ENCODE results near the gene B4GALT4.

The B4GALT4 gene

DNA sequence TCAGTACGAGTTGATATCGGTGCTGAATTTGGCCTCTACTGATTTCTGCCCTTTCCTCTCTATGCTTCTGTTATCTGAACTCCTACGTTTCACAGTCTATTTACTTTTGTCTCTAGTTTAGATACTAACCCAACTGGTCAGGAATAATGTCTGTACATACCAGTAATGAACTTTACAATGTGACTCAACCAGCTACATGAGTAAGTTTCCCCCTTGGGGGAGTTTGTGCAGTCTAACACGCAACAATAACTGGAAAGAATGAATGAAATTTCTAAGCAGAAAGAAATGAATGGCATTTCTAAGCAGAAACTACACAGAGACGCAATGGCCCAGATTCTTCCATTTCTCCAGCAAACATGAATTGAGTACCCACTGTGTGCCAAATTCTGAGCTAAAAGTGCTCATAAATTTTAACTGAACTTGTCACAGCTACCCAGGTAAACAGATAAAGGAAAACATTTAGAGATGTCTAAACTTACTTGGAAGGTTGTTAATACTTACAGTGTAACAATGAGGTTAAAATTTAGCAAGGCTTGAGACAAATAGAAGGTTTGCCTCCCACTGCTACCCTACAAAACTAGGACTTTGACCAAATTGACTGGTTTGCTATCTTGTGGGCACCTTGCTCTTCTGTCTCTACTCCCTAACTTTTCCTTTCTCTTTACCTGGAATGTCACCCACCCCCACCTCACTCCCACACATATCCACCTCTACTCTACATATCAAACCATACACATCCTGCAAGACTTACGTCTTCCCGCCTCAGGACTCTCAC, 55.7 kb downstream of the B4GALT4 start:
- no peak overlapping the region for H3K4me3 ChIP-seq (ENCODE audit: low read depth, low read length)
- no peak for TF ChIP-seq CTCF (conservative IDR thresholded peaks at IDR 0.05; ENCODE audit: low read depth, low read length)
- DNase-seq (ENCODE audit: low read depth), result peak; percentile 66

GRCh38 chr3:119184111-119184510, 56.6 kb downstream of the B4GALT4 start:
- TF ChIP-seq CTCF (conservative IDR thresholded peaks at IDR 0.05; ENCODE audit: low read depth, low read length), result no peak
- H3K4me3 ChIP-seq (ENCODE audit: low read depth, low read length), result no peak overlapping the region
- no peak for DNase-seq (ENCODE audit: low read depth)

GRCh38 chr3:119181765-119182164, 58.9 kb downstream of the B4GALT4 start:
- H3K4me3 ChIP-seq (ENCODE audit: low read depth, low read length), result no peak overlapping the region
- TF ChIP-seq CTCF (conservative IDR thresholded peaks at IDR 0.05; ENCODE audit: low read depth, low read length), result no peak
- peak; percentile 28 for DNase-seq (ENCODE audit: low read depth)

DNA sequence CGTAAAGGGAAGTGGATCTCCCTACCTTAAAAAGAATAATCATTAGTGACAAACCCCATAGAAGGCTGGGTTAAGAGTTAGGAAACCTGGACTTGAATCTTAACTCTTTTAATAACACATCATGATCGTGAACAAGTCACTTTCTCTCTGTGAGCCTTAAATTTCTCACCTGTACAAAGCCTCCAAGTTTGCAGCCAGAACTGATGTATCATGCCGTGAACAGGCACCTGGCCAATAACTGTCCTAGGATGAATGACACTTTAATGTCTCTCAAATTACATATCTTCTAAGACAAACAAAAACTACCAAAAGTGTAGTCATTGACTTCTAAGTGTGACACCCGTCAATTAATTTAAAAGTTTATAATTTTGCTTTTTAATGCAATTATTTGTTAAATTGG, 63.4 kb downstream of the B4GALT4 start:
- no peak for DNase-seq (ENCODE audit: low read depth)
- no peak for TF ChIP-seq CTCF (conservative IDR thresholded peaks at IDR 0.05; ENCODE audit: low read depth, low read length)
- no peak overlapping the region for H3K4me3 ChIP-seq (ENCODE audit: low read depth, low read length)

- no peak for TF ChIP-seq CTCF (conservative IDR thresholded peaks at IDR 0.05; ENCODE audit: low read depth, low read length)
- DNase-seq (ENCODE audit: low read depth), result no peak
- no peak overlapping the region for H3K4me3 ChIP-seq (ENCODE audit: low read depth, low read length)
Measured at GRCh38 chr3:119176778-119177177, 63.9 kb downstream of the B4GALT4 start.

GRCh38 chr3:119175872-119176756, 64.6 kb downstream of the B4GALT4 start:
- TF ChIP-seq CTCF (conservative IDR thresholded peaks at IDR 0.05; ENCODE audit: low read depth, low read length), result no peak
- peak; percentile 17 for DNase-seq (ENCODE audit: low read depth)
- H3K4me3 ChIP-seq (ENCODE audit: low read depth, low read length), result no peak overlapping the region

All from choroid plexus epithelial cell (primary cell).